ENCODE measurements around the gene ACVR1C.
"Not testable (repeated sequence)": the region's sequence is repeated elsewhere in the genome, so short reads cannot be mapped to it uniquely, and the experiment has no call there.

ACVR1C gene

DNA sequence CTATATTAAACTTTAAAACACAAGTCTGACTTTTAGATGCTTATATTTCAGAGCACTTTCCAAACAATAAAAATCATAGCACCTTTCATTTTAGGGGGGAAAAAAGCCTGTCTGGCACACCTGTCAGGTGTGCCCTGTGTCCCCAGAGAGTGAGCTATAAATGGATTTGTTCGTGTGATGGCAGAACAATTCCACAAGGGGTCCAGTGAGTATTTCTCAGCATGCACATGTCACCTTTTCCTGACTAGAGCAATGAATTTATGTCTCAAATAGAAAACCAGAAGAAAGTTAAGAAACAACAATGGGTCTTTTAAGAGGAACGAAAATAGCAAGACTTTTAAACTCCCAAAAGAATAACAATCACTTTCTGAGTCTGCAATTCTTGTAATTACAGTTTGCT is 55.9 kb downstream of the ACVR1C start:
- Histone ChIP-seq H3K4me2 (ENCODE audit: low read length) (no peak overlapping the region), H3K27me3 (ENCODE audit: control insufficient read depth, insufficient read depth, low read length) (no peaks in the 10 kb centered on the region), H3K36me3 (ENCODE audit: insufficient read depth, low read length) (no peaks in the 10 kb centered on the region), H3K4me1 (ENCODE audit: control insufficient read depth, insufficient read depth, low read length) (no peaks in the 10 kb centered on the region), H3K9me3 (replicated peaks; ENCODE audit: low read length) (no peaks in the 10 kb centered on the region), H3K4me3 (ENCODE audit: low read length) (no peak overlapping the region), H3K9ac (ENCODE audit: low read depth, low read length) (no peak overlapping the region)

DNA sequence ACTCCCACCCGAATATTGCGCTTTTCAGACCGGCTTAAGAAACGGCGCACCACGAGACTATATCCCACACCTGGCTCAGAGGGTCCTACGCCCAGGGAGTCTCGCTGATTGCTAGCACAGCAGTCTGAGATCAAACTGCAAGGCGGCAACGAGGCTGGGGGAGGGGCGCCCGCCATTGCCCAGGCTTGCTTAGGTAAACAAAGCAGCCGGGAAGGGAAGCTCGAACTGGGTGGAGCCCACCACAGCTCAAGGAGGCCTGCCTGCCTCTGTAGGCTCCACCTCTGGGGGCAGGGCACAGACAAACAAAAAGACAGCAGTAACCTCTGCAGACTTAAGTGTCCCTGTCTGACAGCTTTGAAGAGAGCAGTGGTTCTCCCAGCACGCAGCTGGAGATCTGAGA is 62.0 kb downstream of the ACVR1C start:
- not testable (repeated sequence) for H3K4me2 ChIP-seq (ENCODE audit: low read length); H3K4me1 ChIP-seq (ENCODE audit: control insufficient read depth, insufficient read depth, low read length); H3K9me3 ChIP-seq (replicated peaks; ENCODE audit: low read length); H3K27me3 ChIP-seq (ENCODE audit: control insufficient read depth, insufficient read depth, low read length); H3K36me3 ChIP-seq (ENCODE audit: insufficient read depth, low read length); H3K4me3 ChIP-seq (ENCODE audit: low read length); H3K9ac ChIP-seq (ENCODE audit: low read depth, low read length)

GRCh38 chr2:157566113-157566512 is 62.6 kb downstream of the ACVR1C start:
- not testable (repeated sequence) for H3K27me3 ChIP-seq (ENCODE audit: control insufficient read depth, insufficient read depth, low read length); H3K4me1 ChIP-seq (ENCODE audit: control insufficient read depth, insufficient read depth, low read length); H3K4me2 ChIP-seq (ENCODE audit: low read length); H3K9me3 ChIP-seq (replicated peaks; ENCODE audit: low read length); H3K36me3 ChIP-seq (ENCODE audit: insufficient read depth, low read length); H3K9ac ChIP-seq (ENCODE audit: low read depth, low read length); H3K4me3 ChIP-seq (ENCODE audit: low read length)

- no peaks in the 10 kb centered on the region for H3K4me1 ChIP-seq (ENCODE audit: control insufficient read depth, insufficient read depth, low read length)
- H3K4me3 ChIP-seq (ENCODE audit: low read length), result no peak overlapping the region
- H3K9ac ChIP-seq (ENCODE audit: low read depth, low read length), result no peak overlapping the region
- no peaks in the 10 kb centered on the region for H3K36me3 ChIP-seq (ENCODE audit: insufficient read depth, low read length)
- H3K27me3 ChIP-seq (ENCODE audit: control insufficient read depth, insufficient read depth, low read length), result no peaks in the 10 kb centered on the region
- H3K9me3 ChIP-seq (replicated peaks; ENCODE audit: low read length), result no peaks in the 10 kb centered on the region
- H3K4me2 ChIP-seq (ENCODE audit: low read length), result no peak overlapping the region
Observed at GRCh38 chr2:157565550-157565949, 63.1 kb downstream of the ACVR1C start.

- Histone ChIP-seq H3K9ac (ENCODE audit: low read depth, low read length) (no peak overlapping the region), H3K9me3 (replicated peaks; ENCODE audit: low read length) (no peaks in the 10 kb centered on the region), H3K4me2 (ENCODE audit: low read length) (no peak overlapping the region), H3K36me3 (ENCODE audit: insufficient read depth, low read length) (no peaks in the 10 kb centered on the region), H3K4me1 (ENCODE audit: control insufficient read depth, insufficient read depth, low read length) (no peaks in the 10 kb centered on the region), H3K4me3 (ENCODE audit: low read length) (no peak overlapping the region), H3K27me3 (ENCODE audit: control insufficient read depth, insufficient read depth, low read length) (no peaks in the 10 kb centered on the region)
Observed at GRCh38 chr2:157559890-157560289, 68.8 kb downstream of the ACVR1C start.

- Histone ChIP-seq H3K9me3 (replicated peaks; ENCODE audit: low read length) (no peaks in the 10 kb centered on the region), H3K36me3 (ENCODE audit: insufficient read depth, low read length) (no peaks in the 10 kb centered on the region), H3K4me3 (ENCODE audit: low read length) (no peak overlapping the region), H3K9ac (ENCODE audit: low read depth, low read length) (no peak overlapping the region), H3K27me3 (ENCODE audit: control insufficient read depth, insufficient read depth, low read length) (no peaks in the 10 kb centered on the region), H3K4me1 (ENCODE audit: control insufficient read depth, insufficient read depth, low read length) (no peaks in the 10 kb centered on the region), H3K4me2 (ENCODE audit: low read length) (no peak overlapping the region)
Observed at GRCh38 chr2:157559461-157559860, 69.2 kb downstream of the ACVR1C start.

- no peak overlapping the region for H3K4me2 ChIP-seq (ENCODE audit: low read length)
- H3K4me3 ChIP-seq (ENCODE audit: low read length), result no peak overlapping the region
- no peaks in the 10 kb centered on the region for H3K4me1 ChIP-seq (ENCODE audit: control insufficient read depth, insufficient read depth, low read length)
- H3K36me3 ChIP-seq (ENCODE audit: insufficient read depth, low read length), result no peaks in the 10 kb centered on the region
- H3K9me3 ChIP-seq (replicated peaks; ENCODE audit: low read length), result no peaks in the 10 kb centered on the region
- no peaks in the 10 kb centered on the region for H3K27me3 ChIP-seq (ENCODE audit: control insufficient read depth, insufficient read depth, low read length)
- H3K9ac ChIP-seq (ENCODE audit: low read depth, low read length), result no peak overlapping the region
Observed at GRCh38 chr2:157559061-157559460, 69.6 kb downstream of the ACVR1C start.

DNA sequence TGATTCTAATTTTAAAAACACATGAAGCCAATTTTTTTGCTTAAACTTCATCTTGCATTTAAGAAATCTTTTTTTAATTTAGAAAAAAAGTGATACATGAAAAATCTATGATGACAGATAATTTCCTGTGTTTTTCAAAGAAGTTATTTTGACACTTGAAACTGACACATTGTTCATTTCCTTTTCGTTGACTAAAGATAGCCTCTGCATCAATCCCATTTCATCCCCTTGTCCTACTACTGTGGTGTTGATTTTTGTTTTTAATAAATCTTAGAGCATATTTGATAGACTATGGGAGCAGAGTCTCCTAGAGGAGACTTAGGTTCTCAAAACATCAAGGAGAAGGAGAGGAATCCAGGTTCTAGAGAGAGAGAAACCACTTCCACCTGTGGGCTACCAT is 70.9 kb downstream of the ACVR1C start:
- Histone ChIP-seq H3K4me1 (ENCODE audit: control insufficient read depth, insufficient read depth, low read length) (no peaks in the 10 kb centered on the region), H3K9ac (ENCODE audit: low read depth, low read length) (no peak overlapping the region), H3K4me3 (ENCODE audit: low read length) (no peak overlapping the region), H3K27me3 (ENCODE audit: control insufficient read depth, insufficient read depth, low read length) (no peaks in the 10 kb centered on the region), H3K36me3 (ENCODE audit: insufficient read depth, low read length) (no peaks in the 10 kb centered on the region), H3K4me2 (ENCODE audit: low read length) (no peak overlapping the region), H3K9me3 (replicated peaks; ENCODE audit: low read length) (no peaks in the 10 kb centered on the region)

DNA sequence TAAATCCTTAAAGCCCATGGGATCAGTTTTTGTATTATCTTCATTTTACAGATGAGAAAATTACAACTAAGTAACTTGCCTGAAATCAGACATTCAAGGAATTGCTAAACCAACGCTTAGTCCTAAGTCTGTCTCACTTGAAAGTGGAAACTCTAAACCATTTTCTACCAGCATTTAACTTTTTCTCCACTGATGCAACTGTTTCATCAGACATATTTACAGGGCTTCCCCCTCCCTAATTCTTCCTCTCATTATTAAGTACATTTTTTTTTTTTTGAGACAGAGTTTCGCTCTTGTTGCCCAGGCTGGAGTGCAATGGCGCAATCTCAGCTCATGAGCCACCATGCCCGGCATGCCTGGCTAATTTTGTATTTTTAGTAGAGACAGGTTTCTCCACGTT is 88.6 kb downstream of the ACVR1C start:
- Histone ChIP-seq H3K4me3 (ENCODE audit: low read length) (no peak overlapping the region), H3K9ac (ENCODE audit: low read depth, low read length) (no peak overlapping the region), H3K27me3 (ENCODE audit: control insufficient read depth, insufficient read depth, low read length) (no peaks in the 10 kb centered on the region), H3K4me2 (ENCODE audit: low read length) (no peak overlapping the region), H3K9me3 (replicated peaks; ENCODE audit: low read length) (no peaks in the 10 kb centered on the region), H3K4me1 (ENCODE audit: control insufficient read depth, insufficient read depth, low read length) (no peaks in the 10 kb centered on the region), H3K36me3 (ENCODE audit: insufficient read depth, low read length) (no peaks in the 10 kb centered on the region)

GRCh38 chr2:157538064-157538463 is 90.6 kb downstream of the ACVR1C start:
- no peak overlapping the region for H3K4me3 ChIP-seq (ENCODE audit: low read length)
- H3K36me3 ChIP-seq (ENCODE audit: insufficient read depth, low read length), result no peaks in the 10 kb centered on the region
- H3K4me1 ChIP-seq (ENCODE audit: control insufficient read depth, insufficient read depth, low read length), result no peaks in the 10 kb centered on the region
- no peaks in the 10 kb centered on the region for H3K9me3 ChIP-seq (replicated peaks; ENCODE audit: low read length)
- no peak overlapping the region for H3K9ac ChIP-seq (ENCODE audit: low read depth, low read length)
- no peaks in the 10 kb centered on the region for H3K27me3 ChIP-seq (ENCODE audit: control insufficient read depth, insufficient read depth, low read length)
- H3K4me2 ChIP-seq (ENCODE audit: low read length), result no peak overlapping the region

GRCh38 chr2:157536815-157537214 is 91.8 kb downstream of the ACVR1C start:
- Histone ChIP-seq H3K36me3 (ENCODE audit: insufficient read depth, low read length) (no peaks in the 10 kb centered on the region), H3K4me1 (ENCODE audit: control insufficient read depth, insufficient read depth, low read length) (no peaks in the 10 kb centered on the region), H3K27me3 (ENCODE audit: control insufficient read depth, insufficient read depth, low read length) (no peaks in the 10 kb centered on the region), H3K9ac (ENCODE audit: low read depth, low read length) (no peak overlapping the region), H3K4me3 (ENCODE audit: low read length) (no peak overlapping the region), H3K4me2 (ENCODE audit: low read length) (no peak overlapping the region), H3K9me3 (replicated peaks; ENCODE audit: low read length) (no peaks in the 10 kb centered on the region)

- H3K9ac ChIP-seq (ENCODE audit: low read depth, low read length), result no peak overlapping the region
- no peaks in the 10 kb centered on the region for H3K9me3 ChIP-seq (replicated peaks; ENCODE audit: low read length)
- no peaks in the 10 kb centered on the region for H3K4me1 ChIP-seq (ENCODE audit: control insufficient read depth, insufficient read depth, low read length)
- H3K27me3 ChIP-seq (ENCODE audit: control insufficient read depth, insufficient read depth, low read length), result no peaks in the 10 kb centered on the region
- H3K4me3 ChIP-seq (ENCODE audit: low read length), result no peak overlapping the region
- H3K36me3 ChIP-seq (ENCODE audit: insufficient read depth, low read length), result no peaks in the 10 kb centered on the region
- H3K4me2 ChIP-seq (ENCODE audit: low read length), result no peak overlapping the region
Observed at GRCh38 chr2:157528963-157529751, 99.5 kb downstream of the ACVR1C start.
